GM19035 (cell line): ENCODE data around the gene MTMR6.
"Not testable (repeated sequence)": the region's sequence is repeated elsewhere in the genome, so short reads cannot be mapped to it uniquely, and the experiment has no call there.

Source experiments
- ATAC-seq: cut with Tn5 transposase; IDR thresholded peaks from one replicate; pipeline ENCODE4 v1.9.1; 2021; ENCODE audit not compliant: unreplicated experiment

The MTMR6 gene

GRCh38 chr13:25286969-25287961, at the start of gene MTMR6:
MTMR6 (minus strand) TSS chr13:25287488; CDS start chr13:25287247, 241 bp downstream.
- peak; percentile 93 for ATAC-seq

DNA sequence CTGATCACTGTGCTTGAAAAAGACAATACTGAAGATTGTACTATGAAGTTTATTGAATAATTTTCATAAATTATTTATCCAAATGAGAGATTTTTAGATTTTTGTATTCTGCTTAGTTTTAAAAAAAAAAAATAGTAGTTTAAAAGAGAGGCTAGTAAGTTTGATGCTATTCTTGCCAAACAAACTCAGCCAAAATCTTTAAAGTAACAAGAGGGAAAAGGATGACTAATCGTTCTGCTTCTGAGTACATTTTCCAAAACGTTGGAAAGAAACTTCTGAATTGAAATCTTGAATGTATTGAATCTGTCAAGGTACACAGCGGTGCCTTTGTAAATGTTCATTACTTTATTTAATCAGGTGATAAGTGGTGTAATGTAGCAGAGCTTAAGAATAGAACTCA, 48.6 kb upstream of the MTMR6 start:
- no peak for ATAC-seq

- ATAC-seq, result no peak
These were observed 43.3 kb upstream of the MTMR6 start for GRCh38 chr13:25330541-25330940.

DNA sequence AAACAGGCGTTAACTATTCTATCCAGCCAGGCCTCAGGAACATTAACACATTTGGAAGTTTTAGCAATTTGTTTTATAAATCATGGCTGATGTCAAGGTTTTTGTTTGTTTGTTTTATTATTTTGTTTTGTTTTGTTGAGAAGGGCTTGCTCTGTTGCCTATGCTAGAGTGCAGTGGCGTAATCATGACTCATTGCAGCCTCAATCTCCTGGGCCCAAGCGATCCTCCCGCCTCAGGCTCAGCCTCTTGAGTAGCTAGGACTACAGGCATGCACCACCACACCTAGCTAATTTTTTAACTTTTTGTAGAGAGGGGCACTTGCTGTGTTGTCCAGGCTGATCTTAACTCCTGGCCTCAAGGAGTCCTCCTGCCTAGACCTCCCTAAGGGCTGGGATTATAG, 42.4 kb upstream of the MTMR6 start:
- ATAC-seq, result no peak

DNA sequence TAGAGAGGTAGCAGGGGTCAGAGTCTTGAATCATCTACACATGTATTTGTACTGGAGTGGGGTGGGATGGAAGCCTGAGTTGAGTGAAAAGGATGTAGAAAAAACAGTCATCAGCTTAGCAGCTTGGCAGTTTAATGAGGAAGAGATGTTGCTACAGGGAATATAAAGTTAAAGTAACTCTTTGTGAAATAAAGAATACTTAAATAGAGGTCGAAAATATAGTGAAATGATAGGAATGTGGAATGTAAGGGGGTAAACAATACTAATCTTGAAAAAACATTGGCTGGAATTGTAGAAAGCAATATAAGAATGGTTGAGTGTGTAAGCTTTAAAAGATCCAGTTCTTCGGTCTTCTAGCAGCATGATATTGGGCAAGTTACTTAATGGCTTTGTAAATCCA, 36.8 kb upstream of the MTMR6 start:
- no peak for ATAC-seq

- no peak for ATAC-seq
These were observed 32.5 kb upstream of the MTMR6 start for GRCh38 chr13:25319771-25320170.

GRCh38 chr13:25318946-25319345, 31.7 kb upstream of the MTMR6 start:
- ATAC-seq, result not testable (repeated sequence)

DNA sequence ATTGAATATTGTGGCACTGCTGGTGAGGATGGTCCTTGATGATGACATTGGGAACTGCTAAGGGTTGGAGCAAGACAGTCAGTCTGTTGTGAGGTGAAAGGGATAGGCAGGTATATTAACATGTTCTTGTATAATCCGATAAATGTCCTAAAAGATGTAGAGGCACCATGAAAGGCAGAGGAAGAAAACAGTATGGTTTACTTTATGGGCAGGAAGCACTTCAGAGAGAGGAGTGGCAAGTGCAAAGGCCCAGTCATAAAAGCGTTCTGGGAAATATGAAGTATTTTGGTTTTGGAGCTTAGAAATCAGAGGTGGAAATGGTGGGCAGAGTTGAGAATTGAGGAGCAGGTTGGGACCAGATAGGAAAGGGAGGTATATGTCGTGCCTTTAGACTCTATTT, 23.6 kb upstream of the MTMR6 start:
- no peak for ATAC-seq

- no peak for ATAC-seq
These were observed 19.6 kb upstream of the MTMR6 start for GRCh38 chr13:25306671-25307464.

DNA sequence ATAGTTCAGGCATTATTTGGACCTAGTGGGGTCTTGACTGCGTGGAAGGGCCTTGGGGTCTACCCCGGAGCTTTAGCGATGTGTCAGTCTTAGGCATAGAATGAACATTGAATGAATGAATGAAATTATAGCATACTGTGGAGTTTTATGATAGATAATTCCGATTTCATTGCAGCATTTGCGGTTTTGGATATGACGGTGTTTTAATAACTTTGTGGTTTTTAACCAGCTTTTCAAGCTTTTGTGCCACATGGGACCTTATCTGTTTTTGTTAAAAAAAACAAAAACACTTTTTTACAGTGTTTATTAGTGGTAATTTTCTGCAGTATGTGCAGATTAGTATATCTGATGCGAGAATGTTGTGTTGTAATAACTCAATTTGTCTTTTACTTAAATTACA, 14.8 kb upstream of the MTMR6 start:
- ATAC-seq, result no peak

DNA sequence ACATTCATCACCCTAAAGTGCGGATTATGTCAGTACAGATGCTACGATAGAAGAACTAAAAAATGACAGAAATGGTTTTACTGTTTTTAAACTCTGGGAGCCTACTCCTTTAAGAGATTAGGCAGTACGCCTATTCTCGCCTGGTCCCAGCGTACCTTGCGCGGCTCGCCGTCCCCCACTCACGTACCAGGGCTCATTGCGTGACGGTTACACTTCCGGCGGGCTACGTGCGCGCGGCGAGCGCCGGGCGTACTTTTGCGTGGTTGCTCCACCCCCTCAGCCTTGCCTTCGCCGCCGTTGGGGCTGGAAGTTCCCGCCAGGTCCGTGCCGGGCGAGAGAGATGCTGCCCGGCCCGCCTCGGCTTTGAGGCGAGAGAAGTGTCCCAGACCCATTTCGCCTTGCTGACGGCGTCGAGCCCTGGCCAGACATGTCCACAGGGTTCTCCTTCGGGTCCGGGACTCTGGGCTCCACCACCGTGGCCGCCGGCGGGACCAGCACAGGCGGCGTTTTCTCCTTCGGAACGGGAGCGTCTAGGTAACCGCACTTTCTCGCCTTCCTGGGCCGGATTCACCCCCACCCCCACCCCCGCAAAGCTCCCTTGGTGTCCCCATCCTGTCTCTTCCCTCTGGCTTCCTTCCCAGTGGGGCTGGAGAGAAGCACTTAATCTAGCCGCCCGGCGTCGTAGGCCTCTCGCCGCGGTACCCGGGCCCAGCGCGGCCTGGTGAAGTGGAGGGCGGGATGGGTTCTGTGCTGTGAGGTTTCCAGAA, 14.2 kb upstream of the MTMR6 start, which contains the start of gene NUP58:
Gene NUP58 (plus strand): TSS at position 279 of the 767 bp plus-strand sequence. CDS start 149 bp downstream, at position 428.
- peak; percentile 97 for ATAC-seq

GRCh38 chr13:25300861-25301346, 13.6 kb upstream of the MTMR6 start:
- peak; percentile 9 for ATAC-seq

GRCh38 chr13:25295701-25296100, 8.4 kb upstream of the MTMR6 start:
- ATAC-seq, result no peak

DNA sequence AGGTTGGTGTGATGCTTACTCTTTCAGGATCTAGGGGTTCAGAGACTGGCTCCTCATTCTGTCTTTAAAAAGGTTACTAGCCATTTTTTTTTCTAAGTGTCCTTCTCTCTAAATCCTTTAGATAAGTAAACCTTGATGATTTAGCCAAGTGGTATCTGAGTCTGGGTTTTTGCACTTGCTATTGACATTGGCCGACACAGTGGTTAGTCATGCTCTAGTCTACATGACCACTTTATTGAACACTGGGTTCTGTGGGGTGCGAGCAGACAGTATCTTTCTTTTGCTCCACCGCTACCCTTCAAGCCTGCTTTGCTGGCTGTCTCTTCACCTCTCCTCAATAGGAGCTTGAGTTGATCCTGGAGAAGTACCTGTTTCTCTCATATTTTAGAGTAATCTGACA, 7.9 kb upstream of the MTMR6 start:
- no peak for ATAC-seq

DNA sequence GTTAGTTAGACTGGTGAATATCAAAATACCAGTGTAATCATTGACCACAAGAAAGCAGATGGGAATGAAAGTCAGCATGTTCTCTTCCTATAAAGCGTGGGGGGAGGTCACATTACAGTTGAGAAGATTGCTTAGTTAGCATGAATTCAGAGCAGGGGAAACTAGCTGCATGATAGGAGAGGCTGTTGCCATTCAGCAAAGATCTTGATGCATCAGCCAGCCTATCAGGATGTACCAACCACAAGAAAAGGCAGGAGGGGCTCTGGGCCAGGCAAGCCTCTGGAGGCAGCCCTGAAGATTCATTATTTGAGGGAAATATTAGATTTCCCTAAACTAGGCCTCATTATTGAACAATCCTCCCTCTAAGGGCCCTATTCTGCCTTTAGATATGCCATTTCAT, 5.0 kb upstream of the MTMR6 start:
- ATAC-seq, result no peak

GRCh38 chr13:25291691-25292090, 4.4 kb upstream of the MTMR6 start:
- no peak for ATAC-seq

- ATAC-seq, result no peak
These were observed 1.7 kb upstream of the MTMR6 start for GRCh38 chr13:25288966-25289365.

GRCh38 chr13:25286308-25286968, 850 bp downstream of the MTMR6 start:
- peak; percentile 29 for ATAC-seq

DNA sequence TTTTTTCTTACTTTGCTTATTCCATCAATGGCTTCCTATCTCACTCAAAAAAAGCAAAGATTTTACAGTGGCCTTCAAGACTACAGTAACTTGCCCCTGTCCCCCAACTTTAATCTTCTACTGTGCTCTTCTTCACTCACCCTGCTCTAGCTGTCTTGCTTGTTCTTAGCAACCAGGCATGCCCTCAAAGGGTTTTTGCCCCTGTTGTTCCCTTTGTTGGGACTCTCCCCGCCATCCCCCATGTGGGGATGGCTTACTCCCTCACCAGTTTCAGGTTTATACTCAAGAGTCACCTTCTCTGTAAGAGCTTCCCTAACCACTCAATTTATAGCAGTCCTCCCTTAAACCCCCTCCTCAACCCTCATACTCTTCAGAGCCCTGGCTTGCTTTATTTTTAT, 5.4 kb downstream of the MTMR6 start:
- no peak for ATAC-seq

DNA sequence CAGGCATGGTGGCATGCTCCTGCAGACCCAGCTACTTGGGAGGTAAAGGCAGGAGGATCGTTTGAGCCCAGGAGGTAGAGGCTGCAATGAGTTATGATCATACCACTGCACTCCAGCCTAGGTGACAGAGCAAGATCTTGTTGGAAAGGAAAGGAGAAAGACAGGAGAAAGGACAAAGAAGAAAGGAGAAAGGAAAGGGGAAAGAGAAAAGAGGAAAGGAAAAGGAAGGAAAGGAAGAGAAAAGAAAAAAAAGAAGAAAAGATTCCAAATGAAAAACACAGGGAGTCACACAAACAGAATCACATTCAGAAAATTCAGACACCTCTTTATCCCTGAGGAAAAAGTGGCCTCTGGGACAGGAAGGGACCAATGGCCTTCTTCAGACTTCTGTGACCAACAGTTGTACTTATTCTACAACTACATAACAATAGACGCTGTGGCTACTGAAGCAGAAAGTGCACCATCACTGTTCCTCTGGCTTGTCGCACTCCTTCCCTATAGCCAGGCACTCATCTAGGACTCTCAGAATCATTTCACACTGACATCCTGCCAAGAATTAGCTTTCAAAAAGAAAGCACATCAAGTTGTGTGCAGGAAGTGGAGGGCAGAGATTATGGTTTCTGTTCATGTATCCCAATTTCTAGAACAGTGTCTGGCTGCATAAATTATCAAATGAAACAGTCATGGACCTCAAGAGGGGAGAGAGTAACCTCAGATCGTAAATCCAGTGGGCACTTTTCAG, 5.9 kb downstream of the MTMR6 start:
- ATAC-seq, result no peak
